WERI-Rb-1 (cell line): Measurements from ENCODE around the gene ZFAND4.

Experiments
- DNase-seq: peaks from one replicate; pipeline ENCODE4 v3.0.0-alpha.2; 2020
- H3K27ac ChIP-seq: fragments of 250-450 bp; sonication (Bioruptor Pico); 2 replicates; pipeline ENCODE4 v1.5.1; 2020; ENCODE audit warnings: mild to moderate bottlenecking, moderate library complexity
- H3K27me3 ChIP-seq: fragments of 250-450 bp; sonication (Bioruptor Pico); 2 replicates; pipeline ENCODE4 v1.5.1; 2021; ENCODE audit warnings: mild to moderate bottlenecking, low read depth, moderate library complexity; ENCODE audit not compliant: insufficient read depth, severe bottlenecking
- H3K36me3 ChIP-seq: fragments of 250-450 bp; sonication (Bioruptor Pico); 2 replicates; pipeline ENCODE4 v1.5.1; 2020; ENCODE audit warnings: mild to moderate bottlenecking, moderate library complexity
- H3K4me3 ChIP-seq: 2 replicates; pipeline ENCODE4 v1.5.1; 2011; ENCODE audit warnings: low read depth, mild to moderate bottlenecking, control low read depth, low read length
- H3K9me3 ChIP-seq: fragments of 250-450 bp; sonication (Bioruptor Pico); 2 replicates; pipeline ENCODE4 v1.5.1; 2021; ENCODE audit warnings: mild to moderate bottlenecking, moderate library complexity; ENCODE audit not compliant: severe bottlenecking
- CTCF ChIP-seq: IDR thresholded peaks from 2 replicates; pipeline ENCODE4 v1.5.1; 2011; ENCODE audit warnings: low read depth, mild to moderate bottlenecking, control low read depth, inconsistent platforms, low read length

ZFAND4 gene

GRCh38 chr10:45640941-45641340 lies 31.6 kb downstream of the ZFAND4 start:
- Histone ChIP-seq H3K27ac (no peak overlapping the region), H3K27me3 (no peaks in the 10 kb centered on the region), H3K36me3 (no peaks in the 10 kb centered on the region), H3K9me3 (no peaks in the 10 kb centered on the region), H3K4me3 (no peak overlapping the region)
- no peak for TF ChIP-seq CTCF
- no peak for DNase-seq

- DNase-seq, result no peak
- no peaks in the 10 kb centered on the region for H3K36me3 ChIP-seq
- H3K27ac ChIP-seq, result no peak overlapping the region
- H3K27me3 ChIP-seq, result no peaks in the 10 kb centered on the region
- TF ChIP-seq CTCF, result no peak
- H3K4me3 ChIP-seq, result no peak overlapping the region
- no peaks in the 10 kb centered on the region for H3K9me3 ChIP-seq
Observed at GRCh38 chr10:45640049-45640448, 32.5 kb downstream of the ZFAND4 start.

- Histone ChIP-seq H3K9me3 (no peaks in the 10 kb centered on the region), H3K27ac (no peak overlapping the region), H3K4me3 (no peak overlapping the region), H3K36me3 (no peaks in the 10 kb centered on the region), H3K27me3 (no peaks in the 10 kb centered on the region)
- DNase-seq, result no peak
- no peak for TF ChIP-seq CTCF
Observed at GRCh38 chr10:45627412-45628048, 45.0 kb downstream of the ZFAND4 start.

- no peak for DNase-seq
- Histone ChIP-seq H3K27me3 (no peaks in the 10 kb centered on the region), H3K9me3 (no peaks in the 10 kb centered on the region), H3K36me3 (no peaks in the 10 kb centered on the region), H3K4me3 (no peak overlapping the region), H3K27ac (no peak overlapping the region)
- TF ChIP-seq CTCF, result no peak
Observed at GRCh38 chr10:45625879-45626278, 46.7 kb downstream of the ZFAND4 start.

GRCh38 chr10:45624724-45625123 lies 47.8 kb downstream of the ZFAND4 start:
- Histone ChIP-seq H3K4me3 (no peak overlapping the region), H3K36me3 (no peaks in the 10 kb centered on the region), H3K27ac (no peak overlapping the region), H3K9me3 (no peaks in the 10 kb centered on the region), H3K27me3 (no peaks in the 10 kb centered on the region)
- no peak for DNase-seq
- TF ChIP-seq CTCF, result no peak

GRCh38 chr10:45614869-45615268 lies 57.7 kb downstream of the ZFAND4 start:
- H3K9me3 ChIP-seq, result no peaks in the 10 kb centered on the region
- H3K36me3 ChIP-seq, result no peaks in the 10 kb centered on the region
- no peak for DNase-seq
- no peak overlapping the region for H3K4me3 ChIP-seq
- no peak for TF ChIP-seq CTCF
- H3K27ac ChIP-seq, result no peak overlapping the region
- H3K27me3 ChIP-seq, result no peaks in the 10 kb centered on the region
